ENCODE measurements around the gene TOR3A. TPM values are rescaled to one million over a fixed set of nuclear protein-coding genes. Genes with fewer than 3 reads are reported as not detected.

Gene TOR3A
- total and polyA plus RNA-seq, 2 donors (not counting 1 experiment from before 2014, with no cell fraction given), result 49.9 to 65.6 TPM

DNA sequence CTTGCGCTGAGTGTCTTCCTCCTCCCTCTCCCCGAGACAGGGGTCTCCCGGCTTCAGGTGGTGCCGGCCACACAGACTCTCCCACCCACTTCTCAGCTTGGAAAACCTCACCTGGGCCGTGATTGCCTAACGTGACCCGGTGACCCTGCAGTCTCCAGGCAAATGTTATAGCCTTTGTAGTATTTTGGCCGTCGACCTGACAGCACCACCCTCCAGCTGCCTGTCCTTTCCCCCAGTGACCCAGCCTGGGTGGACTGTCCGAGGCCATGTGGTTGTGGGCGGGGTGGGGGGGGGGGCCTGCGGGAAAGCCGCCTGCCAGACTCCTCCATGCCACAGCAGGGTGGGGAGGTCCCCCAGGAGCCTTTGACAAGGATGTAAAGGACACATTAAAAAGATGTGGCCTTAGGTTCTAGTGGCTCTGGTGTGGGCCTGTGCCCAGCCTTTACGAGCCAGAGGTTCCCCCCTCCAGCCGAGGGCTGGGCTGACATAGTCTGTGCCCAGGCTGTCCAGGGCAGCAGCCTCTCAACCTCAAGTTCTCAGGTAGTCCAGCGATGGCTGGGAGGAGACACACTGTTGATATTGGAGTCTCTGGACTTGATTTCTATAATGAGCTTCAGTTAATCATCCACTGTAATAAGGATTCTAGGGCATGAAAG is 8.1 kb downstream of the TOR3A start:
- Histone ChIP-seq H3K36me3 (replicated peaks in 1 of 2; ENCODE audit: control extremely low read depth in 1 of 2, control insufficient read depth in 1 of 2, extremely low read depth in 1 of 2, insufficient read depth in 2 of 2, low read length in 1 of 2) (peaks cover 4 to 71% of the 10 kb centered on the region in 2 experiments), H3K27me3 (replicated peaks in 1 of 4; ENCODE audit: control extremely low read depth in 1 of 4, control insufficient read depth in 3 of 4, insufficient read depth in 4 of 4, low read length in 3 of 4) (no peaks in the 10 kb centered on the region), H3K4me2 (replicated peaks; ENCODE audit: low read depth, low read length, poor library complexity, severe bottlenecking) (peak overlapping the region; percentile 62), H3K79me2 (ENCODE audit: control insufficient read depth, insufficient read depth, low read length) (peaks cover 60% of the 10 kb centered on the region), H2AFZ (ENCODE audit: insufficient read depth, low read depth, low read length, poor library complexity, severe bottlenecking) (no peak overlapping the region), H3K9me3 (ENCODE audit: control extremely low read depth in 1 of 3, control insufficient read depth in 2 of 3, insufficient read depth in 1 of 3, low read length in 2 of 3) (no peaks in the 10 kb centered on the region), H3K9ac (ENCODE audit: low read length) (no peak overlapping the region), H4K20me1 (ENCODE audit: control insufficient read depth, insufficient read depth, low read length, poor library complexity, severe bottlenecking) (peaks cover 32% of the 10 kb centered on the region), H3K4me1 (ENCODE audit: control insufficient read depth in 2 of 2, insufficient read depth in 2 of 2, low read length in 2 of 2) (peaks cover 26 to 36% of the 10 kb centered on the region in 2 donors), H3K27ac (ENCODE audit: low read length in 2 of 2) (peak overlapping the region in 1 of 2 donors; percentile 83), H3K4me3 (ENCODE audit: control extremely low read depth in 1 of 5, extremely low read depth in 1 of 5, insufficient read depth in 1 of 5, low read depth in 2 of 5, low read length in 4 of 5) (no peak overlapping the region)
- ATAC-seq (ENCODE audit: low read depth), result no peak
- ChIA-PET CTCF (interaction anchor here (1.1 to 1.2 kb wide), 2 partner anchors 31 to 278 kb away, joined by 3 to 4 read pairs; no protein-coding TSS in a partner anchor), POLR2A (no interaction called here)
- Mint-ChIP-seq H3K27ac (peak overlapping the region; percentile 88), H3K4me1 (peaks cover 47% of the 10 kb centered on the region), H3K4me3 (no peak overlapping the region), H3K9me3 (ENCODE audit: insufficient read depth) (no peaks in the 10 kb centered on the region), H3K27me3 (no peaks in the 10 kb centered on the region)
- intact Hi-C loops (cut with micrococcal nuclease), result no loop called here
- DNase-seq, result no peak
- WGBS (ENCODE audit: insufficient coverage), result 98% methylated on average over 7 of the region's 16 CpGs
- no peak for TF ChIP-seq EZH2 (IDR thresholded peaks at IDR 0.05; ENCODE audit: borderline replicate concordance, insufficient read depth, low read depth, low read length, poor library complexity, severe bottlenecking)
- TF ChIP-seq, protein P1, sequence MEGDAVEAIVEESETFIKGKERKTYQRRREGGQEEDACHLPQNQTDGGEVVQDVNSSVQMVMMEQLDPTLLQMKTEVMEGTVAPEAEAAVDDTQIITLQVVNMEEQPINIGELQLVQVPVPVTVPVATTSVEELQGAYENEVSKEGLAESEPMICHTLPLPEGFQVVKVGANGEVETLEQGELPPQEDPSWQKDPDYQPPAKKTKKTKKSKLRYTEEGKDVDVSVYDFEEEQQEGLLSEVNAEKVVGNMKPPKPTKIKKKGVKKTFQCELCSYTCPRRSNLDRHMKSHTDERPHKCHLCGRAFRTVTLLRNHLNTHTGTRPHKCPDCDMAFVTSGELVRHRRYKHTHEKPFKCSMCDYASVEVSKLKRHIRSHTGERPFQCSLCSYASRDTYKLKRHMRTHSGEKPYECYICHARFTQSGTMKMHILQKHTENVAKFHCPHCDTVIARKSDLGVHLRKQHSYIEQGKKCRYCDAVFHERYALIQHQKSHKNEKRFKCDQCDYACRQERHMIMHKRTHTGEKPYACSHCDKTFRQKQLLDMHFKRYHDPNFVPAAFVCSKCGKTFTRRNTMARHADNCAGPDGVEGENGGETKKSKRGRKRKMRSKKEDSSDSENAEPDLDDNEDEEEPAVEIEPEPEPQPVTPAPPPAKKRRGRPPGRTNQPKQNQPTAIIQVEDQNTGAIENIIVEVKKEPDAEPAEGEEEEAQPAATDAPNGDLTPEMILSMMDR (IDR thresholded peaks at IDR 0.05), result no peak

DNA sequence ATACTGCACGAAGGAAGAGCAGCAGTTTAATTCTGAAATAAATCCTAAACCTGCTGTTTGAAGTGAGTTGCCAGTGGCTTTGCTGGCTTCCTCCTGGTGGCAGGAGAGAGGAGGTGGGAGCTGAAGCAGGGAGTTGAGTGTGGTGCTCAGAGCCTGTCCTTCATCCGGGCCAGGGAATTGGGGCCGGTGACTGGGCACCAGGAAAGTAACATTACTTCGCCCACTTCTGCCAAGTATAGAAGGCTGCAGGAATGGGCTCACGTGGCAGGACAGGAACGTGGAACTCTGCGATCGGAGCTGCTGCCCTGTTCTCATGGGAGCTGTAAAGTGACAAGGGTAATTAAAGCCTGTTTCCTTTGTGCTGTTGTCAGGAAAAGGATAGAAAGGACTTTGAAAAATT is 8.7 kb downstream of the TOR3A start:
- Mint-ChIP-seq H3K9me3 (ENCODE audit: insufficient read depth) (no peaks in the 10 kb centered on the region), H3K4me1 (peaks cover 44% of the 10 kb centered on the region), H3K27ac (peak overlapping the region; percentile 27), H3K4me3 (no peak overlapping the region), H3K27me3 (no peaks in the 10 kb centered on the region)
- peaks cover 55% of the 10 kb centered on the region for H3K79me2 ChIP-seq (ENCODE audit: control insufficient read depth, insufficient read depth, low read length)
- no peak overlapping the region for H2AFZ ChIP-seq (ENCODE audit: insufficient read depth, low read depth, low read length, poor library complexity, severe bottlenecking)
- H3K9me3 ChIP-seq (ENCODE audit: control extremely low read depth in 1 of 3, control insufficient read depth in 2 of 3, insufficient read depth in 1 of 3, low read length in 2 of 3), result no peaks in the 10 kb centered on the region
- WGBS (ENCODE audit: insufficient coverage), result 99% methylated on average over 6 of the region's 8 CpGs
- ChIA-PET POLR2A (no interaction called here), CTCF (interaction anchor here (1.1 kb wide), 1 partner anchor 30 kb away, joined by 3 read pairs; no protein-coding TSS in a partner anchor)
- ATAC-seq (ENCODE audit: low read depth) (no peak), DNase-seq (no peak)
- peaks cover 4 to 74% of the 10 kb centered on the region in 2 experiments for H3K36me3 ChIP-seq (replicated peaks in 1 of 2; ENCODE audit: control extremely low read depth in 1 of 2, control insufficient read depth in 1 of 2, extremely low read depth in 1 of 2, insufficient read depth in 2 of 2, low read length in 1 of 2)
- peaks cover 29% of the 10 kb centered on the region for H4K20me1 ChIP-seq (ENCODE audit: control insufficient read depth, insufficient read depth, low read length, poor library complexity, severe bottlenecking)
- H3K9ac ChIP-seq (ENCODE audit: low read length), result no peak overlapping the region
- no peak for TF ChIP-seq EZH2 (IDR thresholded peaks at IDR 0.05; ENCODE audit: borderline replicate concordance, insufficient read depth, low read depth, low read length, poor library complexity, severe bottlenecking)
- no peaks in the 10 kb centered on the region for H3K27me3 ChIP-seq (replicated peaks in 1 of 4; ENCODE audit: control extremely low read depth in 1 of 4, control insufficient read depth in 3 of 4, insufficient read depth in 4 of 4, low read length in 3 of 4)
- H3K27ac ChIP-seq (ENCODE audit: low read length in 2 of 2), result peak overlapping the region in 1 of 2 donors; percentile 25
- H3K4me2 ChIP-seq (replicated peaks; ENCODE audit: low read depth, low read length, poor library complexity, severe bottlenecking), result no peak overlapping the region
- H3K4me3 ChIP-seq (ENCODE audit: control extremely low read depth in 1 of 5, extremely low read depth in 1 of 5, insufficient read depth in 1 of 5, low read depth in 2 of 5, low read length in 4 of 5), result no peak overlapping the region
- intact Hi-C loops (cut with micrococcal nuclease), result no loop called here
- H3K4me1 ChIP-seq (ENCODE audit: control insufficient read depth in 2 of 2, insufficient read depth in 2 of 2, low read length in 2 of 2), result peaks cover 26 to 36% of the 10 kb centered on the region in 2 donors

Measured in B cell (primary cell).